ENCODE measurements around the gene COPA.

The COPA gene

DNA sequence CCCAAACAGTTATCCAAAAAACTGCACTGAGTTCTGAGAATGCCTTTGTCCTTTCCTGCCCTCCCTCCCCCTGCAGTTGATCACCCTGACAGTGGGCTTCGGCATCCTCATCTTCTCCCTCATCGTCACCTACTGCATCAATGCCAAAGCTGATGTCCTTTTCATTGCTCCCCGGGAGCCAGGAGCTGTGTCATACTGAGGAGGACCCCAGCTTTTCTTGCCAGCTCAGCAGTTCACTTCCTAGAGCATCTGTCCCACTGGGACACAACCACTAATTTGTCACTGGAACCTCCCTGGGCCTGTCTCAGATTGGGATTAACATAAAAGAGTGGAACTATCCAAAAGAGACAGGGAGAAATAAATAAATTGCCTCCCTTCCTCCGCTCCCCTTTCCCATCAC, 15.0 kb upstream of the COPA start:
- Histone ChIP-seq H3K27ac (no peak overlapping the region), H3K36me3 (ENCODE audit: insufficient read depth, low read length) (peaks cover 51% of the 10 kb centered on the region), H3K9me3 (ENCODE audit: low read depth, low read length) (no peaks in the 10 kb centered on the region), H3K4me3 (no peak overlapping the region), H3K9ac (ENCODE audit: insufficient read length) (no peak overlapping the region)
- TF ChIP-seq POLR2AphosphoS5 (IDR thresholded peaks at IDR 0.05; ENCODE audit: borderline replicate concordance, low read depth, low read length) (no peak), FOXP2 (optimal IDR thresholded peaks at IDR 0.05; ENCODE audit: control extremely low read depth, extremely low read length, insufficient read depth) (no peak), EZH2 (IDR thresholded peaks at IDR 0.05) (no peak)
- DNase-seq (ENCODE audit: low read depth, low spot score), result no peak

DNA sequence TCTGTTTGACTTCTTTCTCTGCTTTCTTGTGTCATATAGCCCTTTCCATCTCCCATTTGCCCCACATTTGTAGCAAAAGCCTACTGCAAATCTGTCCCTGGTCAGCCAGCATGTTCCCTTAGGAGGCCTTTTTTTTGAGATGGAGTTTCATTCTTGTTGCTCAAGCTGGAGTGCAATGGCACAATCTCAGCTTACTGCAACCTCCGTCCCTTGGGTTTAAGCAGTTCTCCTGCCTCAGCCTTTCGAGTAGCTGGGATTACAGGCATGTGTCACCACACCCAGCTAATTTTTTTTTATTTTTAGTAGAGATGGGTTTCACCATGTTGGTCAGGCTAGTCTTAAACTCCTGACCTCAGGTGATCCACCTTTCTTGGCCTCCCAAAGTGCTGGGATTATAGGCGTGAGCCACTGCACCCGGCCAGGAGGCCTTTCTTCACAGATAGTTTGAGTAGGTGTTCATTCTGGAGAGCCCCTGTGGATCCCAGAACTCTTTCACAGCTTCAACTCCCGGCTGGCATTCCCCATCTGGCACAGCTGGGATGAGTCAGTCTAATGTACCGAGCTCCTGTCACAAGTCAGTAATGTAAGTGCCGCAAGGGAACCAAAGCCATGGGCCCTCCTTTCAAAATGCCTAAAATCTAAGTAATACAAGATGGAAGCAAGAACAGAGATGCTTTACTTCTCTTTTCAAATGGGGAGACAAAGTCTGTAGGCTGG, 14.4 kb upstream of the COPA start:
- Histone ChIP-seq H3K27ac (no peak overlapping the region), H3K4me3 (no peak overlapping the region), H3K9me3 (ENCODE audit: low read depth, low read length) (no peaks in the 10 kb centered on the region), H3K36me3 (ENCODE audit: insufficient read depth, low read length) (peaks cover 57% of the 10 kb centered on the region), H3K9ac (ENCODE audit: insufficient read length) (no peak overlapping the region)
- TF ChIP-seq EZH2 (IDR thresholded peaks at IDR 0.05), result no peak
- no peak for TF ChIP-seq FOXP2 (optimal IDR thresholded peaks at IDR 0.05; ENCODE audit: control extremely low read depth, extremely low read length, insufficient read depth)
- no peak for TF ChIP-seq POLR2AphosphoS5 (IDR thresholded peaks at IDR 0.05; ENCODE audit: borderline replicate concordance, low read depth, low read length)
- DNase-seq (ENCODE audit: low read depth, low spot score), result no peak

DNA sequence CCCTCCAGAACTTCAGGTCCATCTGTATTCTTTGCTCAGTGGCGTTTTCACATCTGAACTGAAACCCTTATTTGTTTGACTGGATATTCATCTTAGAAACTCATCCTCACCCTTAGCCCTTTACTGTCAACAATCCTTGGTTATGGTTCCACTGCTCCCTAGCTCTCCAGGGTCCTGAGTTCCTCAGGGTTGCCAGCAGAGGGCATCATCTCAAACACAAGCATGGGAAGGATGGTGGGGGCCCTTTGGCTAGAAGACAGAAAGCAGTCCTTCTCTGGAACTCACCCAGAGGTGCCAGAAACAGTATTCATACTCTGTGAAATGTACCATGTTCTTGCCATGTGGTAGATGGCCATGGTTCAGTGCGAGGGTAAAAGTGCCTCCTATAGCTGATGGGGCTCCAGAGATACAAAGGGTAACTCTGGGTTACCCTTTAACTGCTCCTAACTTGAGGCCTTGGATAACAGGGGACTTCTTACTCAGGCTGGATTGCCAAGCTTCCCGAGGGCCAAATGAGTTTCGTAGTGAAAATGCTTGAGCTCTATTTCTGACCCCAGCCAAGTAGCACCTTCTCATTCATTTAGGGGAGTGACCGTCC, 11.4 kb upstream of the COPA start:
- no peak overlapping the region for H3K27ac ChIP-seq
- TF ChIP-seq FOXP2 (optimal IDR thresholded peaks at IDR 0.05; ENCODE audit: control extremely low read depth, extremely low read length, insufficient read depth) (no peak), POLR2AphosphoS5 (IDR thresholded peaks at IDR 0.05; ENCODE audit: borderline replicate concordance, low read depth, low read length) (no peak), EZH2 (IDR thresholded peaks at IDR 0.05) (no peak)

GRCh38 chr1:160353223-160353622, 10.2 kb upstream of the COPA start:
- H3K27ac ChIP-seq, result no peak overlapping the region
- no peak for DNase-seq (ENCODE audit: low read depth, low spot score)
- TF ChIP-seq EZH2 (IDR thresholded peaks at IDR 0.05) (no peak), POLR2AphosphoS5 (IDR thresholded peaks at IDR 0.05; ENCODE audit: borderline replicate concordance, low read depth, low read length) (no peak), FOXP2 (optimal IDR thresholded peaks at IDR 0.05; ENCODE audit: control extremely low read depth, extremely low read length, insufficient read depth) (no peak)
- no peak overlapping the region for H3K9ac ChIP-seq (ENCODE audit: insufficient read length)
- no peaks in the 10 kb centered on the region for H3K9me3 ChIP-seq (ENCODE audit: low read depth, low read length)
- no peak overlapping the region for H3K4me3 ChIP-seq
- peaks cover 91% of the 10 kb centered on the region for H3K36me3 ChIP-seq (ENCODE audit: insufficient read depth, low read length)

More for the DNA sequence above, 11.4 kb upstream of the COPA start:
- no peak overlapping the region for H3K4me3 ChIP-seq
- peaks cover 81% of the 10 kb centered on the region for H3K36me3 ChIP-seq (ENCODE audit: insufficient read depth, low read length)
- H3K9ac ChIP-seq (ENCODE audit: insufficient read length), result no peak overlapping the region
- no peak for DNase-seq (ENCODE audit: low read depth, low spot score)
- H3K9me3 ChIP-seq (ENCODE audit: low read depth, low read length), result no peaks in the 10 kb centered on the region

GRCh38 chr1:160352555-160352954, 9.5 kb upstream of the COPA start:
- DNase-seq (ENCODE audit: low read depth, low spot score), result no peak
- peaks cover 89% of the 10 kb centered on the region for H3K36me3 ChIP-seq (ENCODE audit: insufficient read depth, low read length)

GRCh38 chr1:160351629-160352028, 8.6 kb upstream of the COPA start:
- TF ChIP-seq POLR2AphosphoS5 (IDR thresholded peaks at IDR 0.05; ENCODE audit: borderline replicate concordance, low read depth, low read length) (no peak), EZH2 (IDR thresholded peaks at IDR 0.05) (no peak), FOXP2 (optimal IDR thresholded peaks at IDR 0.05; ENCODE audit: control extremely low read depth, extremely low read length, insufficient read depth) (no peak)
- H3K4me3 ChIP-seq, result no peak overlapping the region
- H3K36me3 ChIP-seq (ENCODE audit: insufficient read depth, low read length), result peaks cover 82% of the 10 kb centered on the region

More at GRCh38 chr1:160352555-160352954, 9.5 kb upstream of the COPA start:
- Histone ChIP-seq H3K4me3 (no peak overlapping the region), H3K9me3 (ENCODE audit: low read depth, low read length) (no peaks in the 10 kb centered on the region), H3K27ac (no peak overlapping the region), H3K9ac (ENCODE audit: insufficient read length) (no peak overlapping the region)
- TF ChIP-seq POLR2AphosphoS5 (IDR thresholded peaks at IDR 0.05; ENCODE audit: borderline replicate concordance, low read depth, low read length), result no peak
- no peak for TF ChIP-seq EZH2 (IDR thresholded peaks at IDR 0.05)
- TF ChIP-seq FOXP2 (optimal IDR thresholded peaks at IDR 0.05; ENCODE audit: control extremely low read depth, extremely low read length, insufficient read depth), result no peak

DNA sequence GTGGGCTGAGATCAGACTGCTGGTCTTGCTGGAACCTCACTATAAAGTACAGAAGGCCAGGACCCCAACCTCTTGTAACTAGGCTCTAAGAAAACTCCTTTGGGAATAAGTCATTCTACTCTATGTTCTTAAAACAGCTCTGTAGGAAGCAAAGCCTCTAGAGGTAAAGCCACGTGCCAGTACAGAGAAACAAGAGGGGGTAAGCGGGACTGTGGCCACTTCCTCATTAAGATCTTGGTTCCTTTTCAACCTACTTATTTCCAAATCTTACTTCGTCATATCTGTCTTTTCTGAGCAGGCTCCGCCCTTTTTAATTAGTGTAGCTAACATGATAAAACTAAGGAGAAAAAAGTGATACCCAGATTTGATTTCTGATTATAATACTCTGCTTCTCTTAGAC, 3.9 kb upstream of the COPA start:
- H3K27ac ChIP-seq, result no peak overlapping the region
- no peak overlapping the region for H3K4me3 ChIP-seq
- no peaks in the 10 kb centered on the region for H3K9me3 ChIP-seq (ENCODE audit: low read depth, low read length)
- peaks cover 39% of the 10 kb centered on the region; the same call in 1 of the 2 replicates for H3K36me3 ChIP-seq (ENCODE audit: insufficient read depth, low read length)
- no peak overlapping the region for H3K9ac ChIP-seq (ENCODE audit: insufficient read length)
- TF ChIP-seq POLR2AphosphoS5 (IDR thresholded peaks at IDR 0.05; ENCODE audit: borderline replicate concordance, low read depth, low read length) (no peak), EZH2 (IDR thresholded peaks at IDR 0.05) (no peak), FOXP2 (optimal IDR thresholded peaks at IDR 0.05; ENCODE audit: control extremely low read depth, extremely low read length, insufficient read depth) (no peak)
- no peak for DNase-seq (ENCODE audit: low read depth, low spot score)

More at GRCh38 chr1:160351629-160352028, 8.6 kb upstream of the COPA start:
- no peak overlapping the region for H3K27ac ChIP-seq
- no peak overlapping the region for H3K9ac ChIP-seq (ENCODE audit: insufficient read length)
- no peaks in the 10 kb centered on the region for H3K9me3 ChIP-seq (ENCODE audit: low read depth, low read length)
- DNase-seq (ENCODE audit: low read depth, low spot score), result no peak

DNA sequence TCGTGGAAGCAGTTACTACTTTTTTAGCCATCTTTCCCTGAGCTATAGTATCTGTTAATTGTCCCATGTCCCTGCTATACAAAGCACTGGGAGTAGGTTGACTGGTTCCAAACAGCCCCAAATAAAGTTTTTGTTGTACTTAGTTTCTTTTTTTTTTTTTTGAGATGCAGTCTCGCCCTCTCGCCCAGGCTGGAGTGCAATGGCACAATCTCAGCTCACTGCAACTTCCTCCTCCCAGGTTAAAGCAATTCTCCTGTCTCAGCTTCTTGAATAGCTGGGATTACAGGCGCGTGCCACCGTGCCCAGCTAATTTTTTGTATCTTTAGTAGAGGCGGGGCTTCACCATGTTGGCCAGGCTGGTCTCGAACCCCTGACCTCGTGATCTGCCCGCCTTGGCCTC, 3.4 kb upstream of the COPA start:
- no peaks in the 10 kb centered on the region for H3K9me3 ChIP-seq (ENCODE audit: low read depth, low read length)
- H3K27ac ChIP-seq, result no peak overlapping the region
- peaks cover 34% of the 10 kb centered on the region; the same call in 1 of the 2 replicates for H3K36me3 ChIP-seq (ENCODE audit: insufficient read depth, low read length)
- TF ChIP-seq POLR2AphosphoS5 (IDR thresholded peaks at IDR 0.05; ENCODE audit: borderline replicate concordance, low read depth, low read length), result no peak
- no peak for TF ChIP-seq FOXP2 (optimal IDR thresholded peaks at IDR 0.05; ENCODE audit: control extremely low read depth, extremely low read length, insufficient read depth)
- no peak for TF ChIP-seq EZH2 (IDR thresholded peaks at IDR 0.05)
- no peak for DNase-seq (ENCODE audit: low read depth, low spot score)
- no peak overlapping the region for H3K9ac ChIP-seq (ENCODE audit: insufficient read length)
- no peak overlapping the region for H3K4me3 ChIP-seq
